C4-2B (cell line): ENCODE measurements around the gene ADIPOR1.

Experiments used
- H3K27ac ChIP-seq: fragments of 450-650 bp; 2 replicates; pipeline ENCODE4 v1.5.1; 2017
- CTCF ChIP-seq: fragments of 450-650 bp; conservative IDR thresholded peaks from 2 replicates; pipeline ENCODE4 v1.5.1; 2017; ENCODE audit warnings: mild to moderate bottlenecking
- ZFX ChIP-seq: fragments of 450-650 bp; IDR thresholded peaks from 2 replicates; pipeline ENCODE4 v1.6.1; 2017

Gene ADIPOR1

GRCh38 chr1:202959276-202959620 lies 1.1 kb upstream of the ADIPOR1 start:
- H3K27ac ChIP-seq, result no peak overlapping the region

GRCh38 chr1:202958544-202959275 lies 598 bp upstream of the ADIPOR1 start:
- H3K27ac ChIP-seq, result peak overlapping the region; percentile 92
- TF ChIP-seq CTCF (no peak), ZFX (no peak)

More at GRCh38 chr1:202959276-202959620, 1.1 kb upstream of the ADIPOR1 start:
- no peak for TF ChIP-seq ZFX
- no peak for TF ChIP-seq CTCF

GRCh38 chr1:202956969-202957368 lies 1.1 kb downstream of the ADIPOR1 start:
- TF ChIP-seq CTCF, result no peak
- TF ChIP-seq ZFX, result no peak
- H3K27ac ChIP-seq, result no peak overlapping the region

- H3K27ac ChIP-seq, result no peak overlapping the region
- TF ChIP-seq CTCF (no peak), ZFX (no peak)
These were observed 3.9 kb downstream of the ADIPOR1 start for GRCh38 chr1:202954057-202954745.

GRCh38 chr1:202953392-202953791 lies 4.7 kb downstream of the ADIPOR1 start:
- TF ChIP-seq CTCF, result no peak
- no peak for TF ChIP-seq ZFX

GRCh38 chr1:202952818-202953217 lies 5.3 kb downstream of the ADIPOR1 start:
- no peak overlapping the region for H3K27ac ChIP-seq
- TF ChIP-seq ZFX (no peak), CTCF (no peak)

More at GRCh38 chr1:202953392-202953791, 4.7 kb downstream of the ADIPOR1 start:
- no peak overlapping the region for H3K27ac ChIP-seq

GRCh38 chr1:202952099-202952498 lies 6.0 kb downstream of the ADIPOR1 start:
- H3K27ac ChIP-seq, result no peak overlapping the region
- TF ChIP-seq ZFX (no peak), CTCF (no peak)
